ENCODE results near the gene PROM1. TPM values are rescaled to one million over a fixed set of nuclear protein-coding genes. Genes with fewer than 3 reads are reported as not detected.

The PROM1 gene
- total and polyA plus RNA-seq, 2 of the 4 experiments (the other 2 are of a cell fraction) = not detected

- Histone ChIP-seq H4K5ac (ENCODE audit: low read depth, low read length) (no peak overlapping the region), H3K4me1 (ENCODE audit: control insufficient read depth, insufficient read depth, low read length) (no peaks in the 10 kb centered on the region), H3K4me3 (ENCODE audit: insufficient read depth, low read depth, low read length) (no peak overlapping the region), H3K23ac (ENCODE audit: low read depth, low read length) (no peak overlapping the region), H2AK9ac (replicated peaks; ENCODE audit: low read depth, low read length, poor library complexity) (no peak overlapping the region), H3K4me2 (ENCODE audit: low read depth, low read length) (no peak overlapping the region), H2BK120ac (ENCODE audit: low read depth, low read length) (no peak overlapping the region), H3K27ac (ENCODE audit: insufficient read depth, low read length) (no peak overlapping the region), H2AK5ac (ENCODE audit: low read depth, low read length) (no peak overlapping the region), H3K14ac (replicated peaks; ENCODE audit: low read depth, low read length) (no peak overlapping the region), H3K9me1 (ENCODE audit: insufficient read depth, low read length) (no peaks in the 10 kb centered on the region), H4K8ac (ENCODE audit: low read depth in 2 of 2, low read length in 2 of 2) (no peak overlapping the region), H3K18ac (ENCODE audit: low read depth, low read length) (no peak overlapping the region), H4K91ac (ENCODE audit: insufficient read depth, low read depth, low read length) (no peak overlapping the region), H3K79me1 (ENCODE audit: low read depth in 1 of 2, low read length in 2 of 2) (no peaks in the 10 kb centered on the region), H3K9me3 (ENCODE audit: control insufficient read depth, insufficient read depth, low read length) (peaks cover 6% of the 10 kb centered on the region), H2BK5ac (ENCODE audit: low read depth, low read length, poor library complexity, severe bottlenecking) (no peak overlapping the region), H2BK20ac (ENCODE audit: low read depth, low read length) (no peak overlapping the region), H3K4ac (ENCODE audit: low read depth, low read length) (no peak overlapping the region), H3K56ac (ENCODE audit: extremely low read depth, insufficient read depth, low read length) (no peak overlapping the region), H3K27me3 (ENCODE audit: control insufficient read depth, insufficient read depth, low read length) (peaks cover 45% of the 10 kb centered on the region), H4K20me1 (ENCODE audit: insufficient read depth, low read length) (no peaks in the 10 kb centered on the region), H2BK15ac (ENCODE audit: low read depth, low read length) (no peak overlapping the region), H3K9ac (ENCODE audit: low read depth, low read length) (no peak overlapping the region), H3K36me3 (ENCODE audit: control insufficient read depth, insufficient read depth, low read length) (no peaks in the 10 kb centered on the region), H2AFZ (replicated peaks; ENCODE audit: low read length, poor library complexity) (no peak overlapping the region)
- intact Hi-C loops (cut with micrococcal nuclease) = no loop called here
- in situ Hi-C loops (cut with MboI; ENCODE audit: low sequenced_read_pairs) = no loop called here
- WGBS, 2 experiments (ENCODE audit: extremely low coverage in 2 of 2, insufficient read length in 1 of 2) = no CpG with 5 or more reads among the region's 3 CpGs
- dilution Hi-C loops (cut with HindIII; ENCODE audit: low sequenced_read_pairs, unreplicated experiment) = no loop called here
- CTCF ChIA-PET = no interaction called here
- no TSS peak for BruUV-seq (replicated peaks)
- POLR2A ChIA-PET (ENCODE audit: unreplicated experiment) = no interaction called here
- TF ChIP-seq USF2 (IDR thresholded peaks at IDR 0.05; ENCODE audit: low read depth, low read length) = no peak
- TF ChIP-seq POLR2A (IDR thresholded peaks at IDR 0.05; ENCODE audit: low read depth, low read length) = no peak
- TF ChIP-seq BHLHE40 (IDR thresholded peaks at IDR 0.05; ENCODE audit: low read depth, low read length) = no peak
- no peak for TF ChIP-seq CTCF (conservative IDR thresholded peaks at IDR 0.05; ENCODE audit: low read depth, low read length)
- no peak for TF ChIP-seq MAZ (IDR thresholded peaks at IDR 0.05; ENCODE audit: borderline replicate concordance, low read depth, low read length)
- TF ChIP-seq RAD21 (IDR thresholded peaks at IDR 0.05; ENCODE audit: low read length) = no peak
- TF ChIP-seq NFE2L2 (IDR thresholded peaks at IDR 0.05; ENCODE audit: low read depth, low read length) = no peak
- TF ChIP-seq MAFK (IDR thresholded peaks at IDR 0.05; ENCODE audit: low read depth, low read length) = no peak
- no peak for TF ChIP-seq MXI1 (IDR thresholded peaks at IDR 0.05; ENCODE audit: borderline replicate concordance, low read depth, low read length)
- TF ChIP-seq CHD1 (IDR thresholded peaks at IDR 0.05; ENCODE audit: low read depth, low read length) = no peak
- no peak for DNase-seq
- no peak for ATAC-seq (ENCODE audit: low read depth)
Measured at GRCh38 chr4:16089156-16089555, 5.3 kb upstream of the PROM1 start.
